ENCODE data around the gene RASSF8. TPM values are rescaled to one million over a fixed set of nuclear protein-coding genes. Genes with fewer than 3 reads are reported as not detected.

The RASSF8 gene
- total and polyA plus RNA-seq, 2 donors (not counting 3 experiments of a cell fraction or from before 2014, with no cell fraction given), result 11.1 to 59.3 TPM

DNA sequence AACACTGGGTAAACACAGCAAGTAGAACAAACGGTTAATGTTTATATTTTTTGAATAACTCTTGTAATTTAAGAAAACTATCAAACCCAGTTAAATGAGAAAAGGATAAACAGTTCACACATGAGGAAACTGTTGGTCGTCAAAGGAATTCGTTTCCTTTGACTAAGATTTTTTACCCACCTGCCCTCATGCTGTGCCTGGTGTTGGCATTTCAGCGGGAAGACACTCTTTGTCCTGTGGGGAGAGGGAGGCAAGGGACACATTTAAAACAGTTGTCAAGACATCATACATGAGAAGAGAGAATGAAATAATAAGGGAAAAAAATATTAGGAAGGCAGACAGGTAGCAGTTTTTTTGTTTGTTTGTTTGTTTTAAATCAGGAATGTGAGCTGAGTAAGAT lies 95.9 kb downstream of the RASSF8 start:
- no peak overlapping the region for H3K27ac ChIP-seq (ENCODE audit: insufficient read depth, low read depth, low read length)
- CTCF ChIA-PET, result interaction anchor here (1.3 kb wide), 1 partner anchor 10 kb away, joined by 4 read pairs; no protein-coding TSS in a partner anchor
- no peak overlapping the region for H2AFZ ChIP-seq (ENCODE audit: low read depth, low read length)
- TF ChIP-seq, protein P1, sequence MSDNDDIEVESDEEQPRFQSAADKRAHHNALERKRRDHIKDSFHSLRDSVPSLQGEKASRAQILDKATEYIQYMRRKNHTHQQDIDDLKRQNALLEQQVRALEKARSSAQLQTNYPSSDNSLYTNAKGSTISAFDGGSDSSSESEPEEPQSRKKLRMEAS (IDR thresholded peaks at IDR 0.05; ENCODE audit: insufficient read depth, insufficient read length), result no peak
- no peak for TF ChIP-seq JUN (IDR thresholded peaks at IDR 0.05; ENCODE audit: borderline replicate concordance, insufficient read depth, insufficient read length, low read depth)
- no peak for TF ChIP-seq GATA2 (IDR thresholded peaks at IDR 0.05; ENCODE audit: insufficient read depth, insufficient read length, low read depth, low read length)
- TF ChIP-seq CTCF (IDR thresholded peaks at IDR 0.05; ENCODE audit: extremely low read depth in 1 of 2, insufficient read depth in 1 of 2, low read depth in 1 of 2, low read length in 2 of 2), result no peak
- no peak for TF ChIP-seq FOS (IDR thresholded peaks at IDR 0.05; ENCODE audit: borderline replicate concordance, insufficient read depth, low read length)
- TF ChIP-seq POLR2A (IDR thresholded peaks at IDR 0.05; ENCODE audit: low read depth, low read length), result no peak
- peaks cover 29% of the 10 kb centered on the region for H3K4me1 ChIP-seq (ENCODE audit: control insufficient read depth, extremely low read depth, insufficient read depth, low read length)
- no peaks in the 10 kb centered on the region for H4K20me1 ChIP-seq (replicated peaks; ENCODE audit: control insufficient read depth, extremely low read depth, insufficient read depth, low read length)
- no peak overlapping the region for H3K4me3 ChIP-seq (replicated peaks in 1 of 3; ENCODE audit: insufficient read depth in 1 of 3, low read depth in 1 of 3, low read length in 3 of 3)
- intact Hi-C loops (cut with micrococcal nuclease) (no loop called here), dilution Hi-C loops (cut with MboI; ENCODE audit: extremely low pct_ligation_motif_present, low sequenced_read_pairs) (no loop called here)
- POLR2A ChIA-PET, result no interaction called here
- no peaks in the 10 kb centered on the region for H3K9me1 ChIP-seq (replicated peaks; ENCODE audit: control insufficient read depth, extremely low read depth, insufficient read depth, low read length)
- H3K36me3 ChIP-seq (ENCODE audit: control insufficient read depth in 2 of 2, extremely low read depth in 1 of 2, insufficient read depth in 2 of 2, low read length in 2 of 2), result no peaks in the 10 kb centered on the region
- peak overlapping the region; percentile 8 for H3K4me2 ChIP-seq (ENCODE audit: insufficient read depth, low read length)
- peaks cover 43% of the 10 kb centered on the region for H3K79me2 ChIP-seq (ENCODE audit: control insufficient read depth, insufficient read depth, low read length)
- FAIRE-seq (no peak), DNase-seq (ENCODE audit: low read depth, low spot score) (no peak)
- H3K27me3 ChIP-seq (ENCODE audit: control insufficient read depth in 2 of 2, insufficient read depth in 2 of 2, low read length in 2 of 2), result no peaks in the 10 kb centered on the region
- H3K9me3 ChIP-seq (replicated peaks; ENCODE audit: control insufficient read depth, insufficient read depth, low read length), result no peaks in the 10 kb centered on the region
- H3K9ac ChIP-seq (replicated peaks; ENCODE audit: extremely low read depth, insufficient read depth, low read length), result no peak overlapping the region
- no TSS peak for BruUV-seq (replicated peaks)

Measured in endothelial cell of umbilical vein (primary cell).